Umbilical cord (tissue), 2 donors: ENCODE measurements around the gene STAT6. TPM values are rescaled to one million over a fixed set of nuclear protein-coding genes. Genes with fewer than 3 reads are reported as not detected.
"Not testable (repeated sequence)": the region's sequence is repeated elsewhere in the genome, so short reads cannot be mapped to it uniquely, and the experiment has no call there.

Experiments
- DNase-seq: peaks from one replicate; pipeline ENCODE4 v3.0.0-alpha.2; 2015; ENCODE audit warnings: low spot score
- total RNA-seq: library from RNA; depleted of rRNA; stranded (reverse); fragments of >200 nt; gene quantifications from one replicate; pipeline ENCODE4 v1.2.3, GENCODE V29; 2014; ENCODE audit warnings: low replicate concordance; ENCODE audit not compliant: insufficient read depth

STAT6 gene
- total RNA-seq, 1 donor from 2014 or later: 83.8 TPM

DNA sequence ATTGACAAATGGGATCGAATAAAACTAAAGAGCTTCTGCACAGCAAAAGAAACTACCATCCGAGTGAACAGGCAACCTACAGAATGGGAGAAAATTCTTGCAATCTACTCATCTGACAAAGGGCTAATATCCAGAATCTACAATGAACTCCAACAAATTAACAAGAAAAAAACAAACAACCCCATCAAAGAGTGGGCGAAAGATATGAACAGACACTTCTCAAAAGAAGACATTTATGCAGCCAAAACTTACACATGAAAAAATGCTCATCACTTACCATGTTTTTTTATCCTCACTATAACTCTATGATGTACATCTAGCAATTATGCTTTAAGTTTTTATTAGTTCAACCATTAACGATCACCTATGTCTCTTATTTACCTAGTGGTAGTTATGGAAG, 57.3 kb downstream of the STAT6 start:
- DNase-seq: not testable (repeated sequence)

DNA sequence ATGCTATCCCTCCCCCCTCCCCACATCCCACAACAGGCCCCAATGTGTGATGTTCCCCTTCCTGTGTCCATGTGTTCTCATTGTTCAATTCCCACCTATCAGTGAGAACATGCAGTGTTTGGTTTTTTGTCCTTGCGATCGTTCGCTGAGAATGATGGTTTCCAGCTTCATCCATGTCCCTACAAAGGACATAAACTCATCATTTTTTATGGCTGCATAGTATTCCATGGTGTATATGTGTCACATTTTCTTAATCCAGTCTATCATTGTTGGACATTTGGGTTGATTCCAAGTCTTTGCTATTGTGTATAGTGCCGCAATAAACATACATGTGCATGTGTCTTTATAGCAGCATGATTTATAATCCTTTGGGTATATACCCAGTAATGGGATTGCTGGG, 58.0 kb downstream of the STAT6 start:
- DNase-seq: not testable (repeated sequence)

DNA sequence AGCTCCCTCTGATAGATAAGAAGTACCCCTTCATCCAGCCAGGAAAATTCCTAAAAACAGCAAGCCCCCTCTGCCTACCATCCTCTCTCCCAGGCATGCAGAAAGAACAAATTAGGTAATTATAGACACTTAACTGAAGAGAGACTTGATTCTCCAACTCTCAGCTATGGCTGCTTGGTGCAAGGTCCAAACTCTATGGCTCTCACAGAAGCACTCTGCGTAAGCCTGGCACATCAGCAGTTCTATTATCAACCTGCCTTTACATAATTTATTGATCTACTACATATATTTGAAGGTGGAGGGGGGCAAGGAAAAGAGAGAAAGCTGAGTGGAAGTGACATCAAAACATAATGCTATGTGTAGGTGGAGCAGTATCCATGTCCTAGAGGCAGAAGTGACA, 60.2 kb downstream of the STAT6 start:
- no peak for DNase-seq

DNA sequence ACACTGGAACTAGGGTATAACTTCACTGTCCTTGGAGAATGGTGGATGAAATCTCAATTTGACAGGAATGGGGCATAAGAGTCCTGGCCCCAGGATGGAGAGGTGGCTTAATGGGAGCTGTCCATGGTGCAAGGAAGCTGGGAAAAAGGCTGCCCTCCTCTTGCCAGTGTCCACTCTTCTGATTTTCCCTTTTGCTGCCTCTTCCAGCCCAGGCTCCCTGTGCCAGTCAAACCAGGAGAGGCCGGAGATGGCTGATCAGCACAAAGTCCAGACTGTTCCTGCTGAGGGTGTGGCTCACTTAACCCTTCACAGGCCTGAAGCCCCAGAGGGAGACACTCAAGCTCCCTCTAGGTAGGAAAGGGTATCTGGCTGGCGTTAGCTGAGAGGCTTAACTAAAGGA, 61.3 kb downstream of the STAT6 start, which contains the start of gene MYO1A:
Gene MYO1A (minus strand): TSS at position 240 of the 400 bp plus-strand sequence. CDS start 1,806 bp downstream, outside the sequence.
- no peak for DNase-seq

DNA sequence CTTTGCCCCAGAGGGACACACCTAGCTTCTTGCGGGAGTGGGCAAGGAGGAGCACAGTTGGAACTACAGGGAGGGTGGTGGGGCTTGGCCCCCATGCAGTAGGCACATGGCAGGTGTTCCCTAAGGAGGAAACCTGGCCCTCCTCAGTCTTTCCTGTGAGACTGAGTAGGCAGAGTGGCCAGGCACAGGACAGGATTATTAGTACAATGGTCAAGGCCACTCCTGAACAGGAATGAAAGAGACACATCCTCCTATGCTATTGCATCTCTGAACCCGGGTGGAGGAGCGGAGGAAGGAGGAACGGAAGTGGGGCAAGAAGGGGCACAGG, 62.1 kb downstream of the STAT6 start:
- no peak for DNase-seq

DNA sequence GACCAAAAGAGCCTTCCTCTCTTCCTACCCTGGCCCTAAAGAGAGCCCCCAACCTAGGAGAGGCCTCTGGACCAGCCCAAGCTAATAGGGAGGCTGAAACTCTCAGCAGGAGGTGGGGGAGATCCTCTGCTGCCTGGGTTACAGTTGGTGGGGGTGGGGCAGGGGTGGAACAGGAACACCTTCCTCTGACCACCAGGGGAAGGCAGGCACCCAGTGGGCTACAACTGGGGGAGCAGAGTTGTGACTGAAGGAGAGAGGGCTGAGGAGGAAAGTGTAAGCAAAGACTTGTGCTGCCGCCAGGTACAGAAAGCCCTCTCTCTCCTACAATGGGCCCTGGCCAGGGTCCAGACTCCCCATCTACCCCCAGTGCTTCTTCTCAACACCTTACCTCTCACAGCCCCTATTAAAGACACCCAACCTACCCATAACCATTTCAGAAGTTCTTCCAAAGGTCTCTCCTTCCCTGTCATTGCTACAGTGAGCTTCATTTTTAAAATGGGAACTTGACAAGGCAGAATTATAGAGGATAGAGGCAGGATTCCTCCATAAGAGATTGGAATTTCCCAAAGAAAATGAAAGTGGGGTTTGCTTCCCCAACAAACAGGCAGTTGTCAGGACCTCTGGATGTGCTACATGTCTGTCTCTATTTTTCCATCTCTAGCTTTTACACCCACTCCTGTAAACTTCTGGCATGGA, 62.6 kb downstream of the STAT6 start:
- no peak for DNase-seq

DNA sequence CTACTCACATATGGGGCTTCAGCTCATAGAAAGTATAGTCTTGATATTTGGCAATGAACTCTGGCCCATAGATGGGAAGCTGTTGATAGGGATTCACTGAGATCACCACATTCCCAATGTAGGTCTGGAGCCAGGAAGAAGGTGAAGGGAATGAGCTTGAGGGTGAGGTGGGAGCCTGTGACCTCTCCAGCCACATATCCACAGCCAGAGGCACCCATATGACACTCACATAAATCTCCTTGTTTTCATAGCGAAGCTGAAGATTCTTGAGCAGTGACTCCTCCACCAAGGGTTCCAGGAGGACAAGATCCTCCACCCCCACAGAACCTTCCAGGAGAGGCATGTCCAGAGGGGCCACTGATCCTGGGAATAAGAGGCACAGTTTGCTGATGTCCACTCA, 63.2 kb downstream of the STAT6 start:
- DNase-seq: no peak

DNA sequence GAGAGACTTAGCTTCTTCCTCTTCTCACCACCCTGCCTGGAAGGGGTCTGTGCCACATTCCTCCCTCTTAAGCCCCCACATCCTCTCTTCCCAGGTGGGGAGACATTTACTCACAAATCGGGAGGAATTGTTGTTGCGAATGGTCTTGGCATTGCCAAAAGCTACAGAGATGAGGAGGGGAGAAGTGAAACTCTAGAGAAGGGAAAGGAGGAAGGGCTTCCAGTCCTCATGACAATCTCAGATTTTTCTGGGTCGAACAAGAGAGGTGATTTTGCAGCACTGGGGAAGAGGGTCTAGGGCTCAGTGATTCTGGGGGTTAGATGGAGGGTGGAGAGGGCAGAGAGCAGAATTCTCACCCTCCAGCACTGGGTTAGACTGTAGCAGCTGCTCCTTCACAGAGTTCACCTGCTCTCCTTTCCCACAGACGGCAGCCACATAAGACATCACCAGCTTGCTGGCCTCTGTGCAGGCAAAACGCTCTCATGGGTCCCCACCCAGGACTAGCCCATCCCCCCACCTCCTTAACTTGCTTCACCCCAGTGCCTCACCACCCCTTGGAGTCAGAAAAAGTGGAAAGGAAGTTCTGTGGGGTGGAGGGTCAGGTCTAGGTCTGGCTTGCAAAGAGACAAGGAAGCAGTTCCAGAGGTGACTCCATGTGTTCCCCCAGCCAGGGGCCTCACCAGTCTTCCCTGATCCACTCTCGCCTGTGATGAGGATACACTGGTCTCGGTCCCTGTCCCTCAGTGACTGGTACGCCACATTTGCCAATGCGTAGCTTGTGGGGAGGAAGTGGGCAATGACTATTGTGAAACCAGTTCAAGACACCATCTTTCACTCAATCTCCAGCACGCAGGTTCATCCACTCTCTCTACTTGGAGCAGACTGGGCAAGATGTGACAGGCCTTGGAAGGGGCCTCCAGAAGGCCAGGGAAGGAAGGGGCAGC, 63.9 kb downstream of the STAT6 start:
- no peak for DNase-seq

DNA sequence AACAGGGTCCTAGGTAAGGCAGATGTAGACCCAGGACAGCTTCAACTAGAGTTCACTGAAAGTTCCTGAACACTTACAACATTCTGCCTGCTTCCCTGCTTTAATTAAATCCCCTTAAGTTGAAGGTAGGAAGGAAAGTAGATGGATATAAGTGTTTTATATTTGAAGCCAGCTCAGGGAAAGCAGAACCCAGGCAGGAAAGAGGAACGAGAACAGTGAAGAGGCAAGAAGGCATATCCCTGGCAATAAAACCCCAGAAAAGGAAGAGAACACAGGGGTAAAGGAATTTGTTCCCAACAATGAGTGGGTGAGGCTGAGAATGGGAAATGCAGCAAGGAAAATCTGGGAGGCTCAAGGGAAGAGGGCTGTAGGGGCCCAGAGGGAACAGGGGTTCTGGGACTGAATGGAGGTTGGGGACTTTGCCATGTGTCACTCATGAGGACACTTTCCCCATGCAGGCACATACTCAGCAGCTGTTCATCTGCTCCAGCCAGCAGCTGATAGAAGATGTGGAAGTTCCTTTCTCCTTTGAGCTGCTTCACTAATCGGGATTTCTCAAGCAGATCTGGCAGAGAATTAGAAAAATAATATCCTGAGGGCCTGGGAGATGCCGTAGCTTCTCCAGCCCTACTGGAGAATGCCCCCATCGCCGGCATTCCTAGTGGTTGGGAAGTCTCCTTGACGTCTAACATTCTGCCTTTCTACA, 64.9 kb downstream of the STAT6 start:
- DNase-seq: no peak

Other genes starting within 250 kb of the STAT6 start
- not detected for gene SDR9C7, start 177.0 kb downstream of the STAT6 start, total RNA-seq
- gene RDH16, start 153.8 kb downstream of the STAT6 start, total RNA-seq: 0.96 TPM
- gene ZBTB39, start 104.8 kb downstream of the STAT6 start, total RNA-seq: 6.7 TPM
- gene TAC3, start 94.8 kb downstream of the STAT6 start, total RNA-seq: 6.5 TPM
- 5.8 TPM for gene MYO1A, start 61.2 kb downstream of the STAT6 start, total RNA-seq
- gene NEMP1, start 32.6 kb downstream of the STAT6 start, total RNA-seq: 7.5 TPM
- gene NAB2, start 22.2 kb downstream of the STAT6 start, total RNA-seq: 27.9 TPM
- gene LRP1, start 17.1 kb upstream of the STAT6 start, total RNA-seq: 277 TPM
- 1.2 TPM for gene LRP1-AS, start 36.3 kb upstream of the STAT6 start, total RNA-seq
- gene NXPH4, start 105.4 kb upstream of the STAT6 start, total RNA-seq: not detected
- 156 TPM for gene SHMT2, start 118.3 kb upstream of the STAT6 start, total RNA-seq
- gene STAC3, start 139.8 kb upstream of the STAT6 start, total RNA-seq: not detected